HEK293 (cell line): ENCODE data around the gene MSL3B.

ENCODE experiments used
- PRDM10 ChIP-seq: fragments of 450-650 bp; formaldehyde crosslinking; IDR thresholded peaks from 2 replicates; pipeline ENCODE4 v1.5.1; 2016; ENCODE audit warnings: missing biosample characterization, missing genetic modification characterization
- ZBTB17 ChIP-seq: fragments of 450-650 bp; formaldehyde crosslinking; IDR thresholded peaks from 2 replicates; pipeline ENCODE4 v1.5.1; 2016; ENCODE audit warnings: missing biosample characterization, missing genetic modification characterization
- TF ChIP-seq, protein P1 (sequence below): fragments of 450-650 bp; formaldehyde crosslinking; IDR thresholded peaks from 2 replicates; pipeline ENCODE4 v1.5.1; 2016; ENCODE audit warnings: missing biosample characterization, missing genetic modification characterization

DNA sequence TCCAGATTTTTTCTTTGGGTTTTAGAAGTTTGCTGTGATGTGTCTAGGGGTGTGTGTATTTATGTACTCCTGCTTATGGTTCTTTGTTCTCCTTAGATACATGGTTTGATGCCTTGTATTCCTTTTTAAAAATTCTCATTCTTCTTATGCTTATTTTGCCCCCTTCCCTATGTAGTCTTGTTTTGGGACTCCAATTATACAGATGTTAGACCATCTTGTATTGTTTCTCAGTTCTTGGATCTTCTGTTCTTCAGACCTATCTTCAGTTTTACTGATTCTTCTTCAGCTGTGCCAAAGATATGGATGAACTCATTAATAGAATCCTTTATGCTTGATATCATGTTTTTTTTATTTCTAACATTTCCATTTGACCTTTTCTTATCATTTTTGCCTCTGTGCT, 14.2 kb upstream of the MSL3B start:
- TF ChIP-seq, protein P1, sequence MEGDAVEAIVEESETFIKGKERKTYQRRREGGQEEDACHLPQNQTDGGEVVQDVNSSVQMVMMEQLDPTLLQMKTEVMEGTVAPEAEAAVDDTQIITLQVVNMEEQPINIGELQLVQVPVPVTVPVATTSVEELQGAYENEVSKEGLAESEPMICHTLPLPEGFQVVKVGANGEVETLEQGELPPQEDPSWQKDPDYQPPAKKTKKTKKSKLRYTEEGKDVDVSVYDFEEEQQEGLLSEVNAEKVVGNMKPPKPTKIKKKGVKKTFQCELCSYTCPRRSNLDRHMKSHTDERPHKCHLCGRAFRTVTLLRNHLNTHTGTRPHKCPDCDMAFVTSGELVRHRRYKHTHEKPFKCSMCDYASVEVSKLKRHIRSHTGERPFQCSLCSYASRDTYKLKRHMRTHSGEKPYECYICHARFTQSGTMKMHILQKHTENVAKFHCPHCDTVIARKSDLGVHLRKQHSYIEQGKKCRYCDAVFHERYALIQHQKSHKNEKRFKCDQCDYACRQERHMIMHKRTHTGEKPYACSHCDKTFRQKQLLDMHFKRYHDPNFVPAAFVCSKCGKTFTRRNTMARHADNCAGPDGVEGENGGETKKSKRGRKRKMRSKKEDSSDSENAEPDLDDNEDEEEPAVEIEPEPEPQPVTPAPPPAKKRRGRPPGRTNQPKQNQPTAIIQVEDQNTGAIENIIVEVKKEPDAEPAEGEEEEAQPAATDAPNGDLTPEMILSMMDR (tag by site-specific recombination) = no peak
- TF ChIP-seq ZBTB17 (tag by site-specific recombination) = no peak
- no peak for TF ChIP-seq PRDM10 (tag by site-specific recombination)
